OCI-LY1 (cell line): ENCODE data around the gene MTIF3.

Experiments
- H2AFZ ChIP-seq: fragments of 200-600 bp; sonication (generic), shearing (Covaris generic); 2 replicates; pipeline ENCODE4 v1.6.0; 2014; ENCODE audit warnings: antibody characterized with exemption, mild to moderate bottlenecking, low read length
- H3F3A ChIP-seq: fragments of 200-600 bp; sonication (generic), shearing (Covaris generic); 2 replicates; pipeline ENCODE4 v1.6.0; 2014; ENCODE audit warnings: mild to moderate bottlenecking, antibody characterized with exemption, low read length, moderate library complexity; ENCODE audit not compliant: insufficient read depth
- H3K27ac ChIP-seq: fragments of 200-600 bp; sonication (generic); 2 replicates; pipeline ENCODE4 v1.5.1; 2014; ENCODE audit warnings: low read length, mixed run types, mild to moderate bottlenecking, low read depth; ENCODE audit not compliant: poor library complexity, severe bottlenecking
- H3K27me3 ChIP-seq: fragments of 200-600 bp; sonication (generic); 2 replicates; pipeline ENCODE4 v1.6.0; 2014; ENCODE audit warnings: antibody characterized with exemption, mild to moderate bottlenecking, low read length, moderate library complexity; ENCODE audit not compliant: insufficient read depth
- H3K36me3 ChIP-seq: fragments of 200-600 bp; sonication (generic); 2 replicates; pipeline ENCODE4 v1.6.1; 2014; ENCODE audit warnings: mild to moderate bottlenecking, antibody characterized with exemption, low read length, moderate library complexity, mixed read lengths; ENCODE audit not compliant: insufficient read depth
- H3K4me1 ChIP-seq: fragments of 200-600 bp; sonication (generic); 2 replicates; pipeline ENCODE4 v1.5.1; 2014; ENCODE audit warnings: mild to moderate bottlenecking, low read length, moderate library complexity; ENCODE audit not compliant: insufficient read depth, severe bottlenecking
- H3K4me2 ChIP-seq: fragments of 200-600 bp; sonication (generic), shearing (Covaris generic); 2 replicates; pipeline ENCODE4 v1.6.1; 2014; ENCODE audit warnings: low read length
- H3K4me3 ChIP-seq: fragments of 200-600 bp; sonication (generic); 2 replicates; pipeline ENCODE4 v1.5.1; 2014; ENCODE audit warnings: low read length, low read depth, mild to moderate bottlenecking, mixed read lengths; ENCODE audit not compliant: poor library complexity, severe bottlenecking
- H3K79me2 ChIP-seq: fragments of 200-600 bp; shearing (Covaris generic); 2 replicates; pipeline ENCODE4 v1.6.1; 2016; ENCODE audit warnings: mixed run types, low read length, mixed read lengths; ENCODE audit not compliant: insufficient read depth
- H3K9ac ChIP-seq: fragments of 200-600 bp; sonication (generic), shearing (Covaris generic); 2 replicates; pipeline ENCODE4 v1.6.1; 2014; ENCODE audit warnings: mild to moderate bottlenecking, low read length, mixed read lengths
- H3K9me2 ChIP-seq: fragments of 200-600 bp; sonication (generic), shearing (Covaris generic); 2 replicates; pipeline ENCODE4 v1.6.1; 2014; ENCODE audit warnings: low read depth, mild to moderate bottlenecking, low read length, mixed read lengths
- H3K9me3 ChIP-seq: fragments of 200-600 bp; shearing (Covaris generic); 2 replicates; pipeline ENCODE4 v1.6.1; 2014; ENCODE audit warnings: low read length, mixed read lengths
- H4K20me1 ChIP-seq: fragments of 200-600 bp; sonication (generic), shearing (Covaris generic); 2 replicates; pipeline ENCODE4 v1.6.0; 2016; ENCODE audit warnings: mild to moderate bottlenecking, low read length; ENCODE audit not compliant: insufficient read depth
- CTCF ChIP-seq: fragments of 200-600 bp; sonication (generic), shearing (Covaris generic); IDR thresholded peaks from 2 replicates; pipeline ENCODE4 v1.5.1; 2017; ENCODE audit warnings: mild to moderate bottlenecking, antibody characterized with exemption, low read length, moderate library complexity, mixed read lengths
- EZH2 ChIP-seq: fragments of 200-600 bp; sonication (generic), shearing (Covaris generic); IDR thresholded peaks from 2 replicates; pipeline ENCODE4 v1.8.0; 2017; ENCODE audit warnings: borderline replicate concordance, mixed run types, mild to moderate bottlenecking, antibody characterized with exemption, low read length, moderate library complexity, mixed read lengths

The MTIF3 gene

GRCh38 chr13:27408074-27408473 lies 42.3 kb downstream of the MTIF3 start:
- H4K20me1 ChIP-seq: no peaks in the 10 kb centered on the region
- H3K9ac ChIP-seq: no peak overlapping the region
- H3K9me3 ChIP-seq: no peaks in the 10 kb centered on the region
- H3K79me2 ChIP-seq: no peaks in the 10 kb centered on the region
- no peak overlapping the region for H3K4me3 ChIP-seq
- H3K4me1 ChIP-seq: no peaks in the 10 kb centered on the region
- no peak overlapping the region for H2AFZ ChIP-seq
- H3F3A ChIP-seq: no peaks in the 10 kb centered on the region
- H3K36me3 ChIP-seq: no peaks in the 10 kb centered on the region
- no peak overlapping the region for H3K27ac ChIP-seq
- no peak overlapping the region for H3K4me2 ChIP-seq
- TF ChIP-seq EZH2 (no peak), CTCF (no peak)
- no peaks in the 10 kb centered on the region for H3K27me3 ChIP-seq
- no peaks in the 10 kb centered on the region for H3K9me2 ChIP-seq

GRCh38 chr13:27406178-27406939 lies 44.0 kb downstream of the MTIF3 start:
- Histone ChIP-seq H3K4me1 (peaks cover under 1% of the 10 kb centered on the region), H4K20me1 (no peaks in the 10 kb centered on the region), H3K4me3 (no peak overlapping the region), H3F3A (no peaks in the 10 kb centered on the region), H3K9me3 (no peaks in the 10 kb centered on the region), H3K79me2 (no peaks in the 10 kb centered on the region), H3K9ac (no peak overlapping the region), H3K27me3 (no peaks in the 10 kb centered on the region), H3K36me3 (no peaks in the 10 kb centered on the region), H2AFZ (no peak overlapping the region), H3K27ac (no peak overlapping the region), H3K4me2 (peak overlapping the region; percentile 18; the same call in 1 of the 2 replicates), H3K9me2 (no peaks in the 10 kb centered on the region)
- TF ChIP-seq CTCF (peak; percentile 72), EZH2 (no peak)

DNA sequence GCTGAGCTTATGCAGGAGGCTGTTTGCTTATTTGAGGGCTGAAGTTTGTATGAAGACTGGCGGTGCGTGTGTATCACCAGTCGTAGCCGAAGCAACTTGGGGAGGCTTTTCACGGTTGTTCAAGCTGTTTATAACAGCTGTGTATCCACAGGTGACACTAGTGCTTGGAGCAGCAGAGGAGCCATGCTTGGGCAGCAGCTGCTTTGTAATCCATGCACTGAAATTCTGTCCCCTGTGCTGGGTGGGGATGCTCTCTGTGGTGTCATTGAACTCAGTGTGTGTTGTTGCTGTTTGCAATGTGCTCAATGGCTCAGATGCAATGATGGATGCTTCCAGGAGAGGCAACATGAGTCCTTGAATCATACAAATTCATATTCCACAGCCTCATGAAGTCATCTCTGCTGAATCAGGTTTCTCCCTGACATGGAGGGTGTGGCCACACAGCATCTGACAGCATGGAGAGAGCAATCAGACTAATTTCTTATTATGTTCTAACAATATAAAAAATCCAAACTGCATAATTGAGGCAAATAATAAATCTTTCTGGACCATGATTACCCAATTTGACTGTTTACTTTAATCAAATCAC lies 44.7 kb downstream of the MTIF3 start:
- Histone ChIP-seq H4K20me1 (no peaks in the 10 kb centered on the region), H3K9me2 (no peaks in the 10 kb centered on the region), H3K9me3 (no peaks in the 10 kb centered on the region), H3K9ac (no peak overlapping the region), H3K36me3 (no peaks in the 10 kb centered on the region), H3K4me3 (no peak overlapping the region), H3K79me2 (no peaks in the 10 kb centered on the region), H3F3A (no peaks in the 10 kb centered on the region), H3K4me1 (peaks cover 5% of the 10 kb centered on the region), H3K27me3 (no peaks in the 10 kb centered on the region; the same call in 1 of the 2 replicates), H3K4me2 (no peak overlapping the region), H3K27ac (no peak overlapping the region), H2AFZ (no peak overlapping the region)
- no peak for TF ChIP-seq CTCF
- TF ChIP-seq EZH2: no peak
